Activated T-cell treated with anti-CD3 and anti-CD28 coated beads, Interleukin-2, amount 50 U/mL, for 4 hours (primary cell): ENCODE measurements around the gene SLFN14. TPM values are rescaled to one million over a fixed set of nuclear protein-coding genes. Genes with fewer than 3 reads are reported as not detected.
"Not testable (repeated sequence)": the region's sequence is repeated elsewhere in the genome, so short reads cannot be mapped to it uniquely, and the experiment has no call there.

Experiments used
- ATAC-seq, 2 donors: fragments of 200-7000 bp; cut with Tn5 transposase; one replicate each; pipeline ENCODE4 v1.10.0; 2021
- DNase-seq: peaks from one replicate; pipeline ENCODE4 v3.0.0-alpha.2; 2020
- H3K27me3 Mint-ChIP-seq: one replicate; pipeline ENCODE4 v1.8.0; 2021; ENCODE audit warnings: low read depth, mixed read lengths
- H3K36me3 Mint-ChIP-seq: one replicate; pipeline ENCODE4 v1.8.0; 2022; ENCODE audit warnings: mixed read lengths; ENCODE audit not compliant: insufficient read depth
- H3K4me1 Mint-ChIP-seq: one replicate; pipeline ENCODE4 v1.8.0; 2021; ENCODE audit warnings: low read depth, mixed read lengths
- H3K4me3 Mint-ChIP-seq: one replicate; pipeline ENCODE4 v1.8.0; 2021; ENCODE audit warnings: mild to moderate bottlenecking, moderate library complexity, mixed read lengths
- H3K9me3 Mint-ChIP-seq: one replicate; pipeline ENCODE4 v1.8.0; 2021; ENCODE audit warnings: mixed read lengths
- total RNA-seq, 3 donors: library from RNA; stranded (reverse); gene quantifications; one replicate each; pipeline ENCODE4 v1.2.1, GENCODE V29; 2021

The SLFN14 gene
- total RNA-seq, 3 donors from 2014 or later: not detected

GRCh38 chr17:35578197-35578928 is 17.7 kb upstream of the SLFN14 start, which contains the start of gene PEX12:
TSS of gene PEX12 (minus strand) at chr17:35578571. CDS start at chr17:35578021, 550 bp downstream.
- peaks cover 25% of the 10 kb centered on the region for H3K4me1 Mint-ChIP-seq
- no peaks in the 10 kb centered on the region for H3K9me3 Mint-ChIP-seq
- peaks cover under 1% of the 10 kb centered on the region for H3K27me3 Mint-ChIP-seq
- DNase-seq (peak; percentile 79), ATAC-seq (peak; percentile 97)
- peaks cover 7% of the 10 kb centered on the region for H3K36me3 Mint-ChIP-seq
- H3K4me3 Mint-ChIP-seq: peak within 1 kb of the TSS; percentile 97

- Mint-ChIP-seq H3K27me3 (no peaks in the 10 kb centered on the region), H3K36me3 (peaks cover 7% of the 10 kb centered on the region), H3K9me3 (no peaks in the 10 kb centered on the region), H3K4me3 (peak overlapping the region; percentile 97), H3K4me1 (peaks cover 25% of the 10 kb centered on the region)
- ATAC-seq: no peak
- DNase-seq: no peak
Measured at GRCh38 chr17:35577830-35578196, 17.2 kb upstream of the SLFN14 start.

- DNase-seq (no peak), ATAC-seq (no peak)
- no peaks in the 10 kb centered on the region for H3K27me3 Mint-ChIP-seq
- no peaks in the 10 kb centered on the region for H3K9me3 Mint-ChIP-seq
- H3K4me1 Mint-ChIP-seq: peaks cover 28% of the 10 kb centered on the region
- no peak overlapping the region for H3K4me3 Mint-ChIP-seq
- peaks cover 7% of the 10 kb centered on the region for H3K36me3 Mint-ChIP-seq
Measured at GRCh38 chr17:35575759-35576158, 15.1 kb upstream of the SLFN14 start.

GRCh38 chr17:35569405-35569804 is 8.8 kb upstream of the SLFN14 start:
- Mint-ChIP-seq H3K4me1 (peaks cover 28% of the 10 kb centered on the region), H3K36me3 (peaks cover 3% of the 10 kb centered on the region), H3K9me3 (no peaks in the 10 kb centered on the region)

GRCh38 chr17:35568561-35568960 is 7.9 kb upstream of the SLFN14 start:
- ATAC-seq: peak; percentile 70 to 75
- H3K4me1 Mint-ChIP-seq: peaks cover 28% of the 10 kb centered on the region
- DNase-seq: peak; percentile 39
- H3K27me3 Mint-ChIP-seq: no peaks in the 10 kb centered on the region
- H3K9me3 Mint-ChIP-seq: no peaks in the 10 kb centered on the region
- peaks cover 3% of the 10 kb centered on the region for H3K36me3 Mint-ChIP-seq
- H3K4me3 Mint-ChIP-seq: peak overlapping the region; percentile 95

More at GRCh38 chr17:35569405-35569804, 8.8 kb upstream of the SLFN14 start:
- DNase-seq (no peak), ATAC-seq (no peak)
- Mint-ChIP-seq H3K4me3 (peak overlapping the region; percentile 95), H3K27me3 (no peaks in the 10 kb centered on the region)

GRCh38 chr17:35566968-35567367 is 6.3 kb upstream of the SLFN14 start:
- peak overlapping the region; percentile 95 for H3K4me3 Mint-ChIP-seq
- no peak for DNase-seq
- no peaks in the 10 kb centered on the region for H3K9me3 Mint-ChIP-seq
- peaks cover 3% of the 10 kb centered on the region for H3K36me3 Mint-ChIP-seq
- no peak for ATAC-seq
- H3K4me1 Mint-ChIP-seq: peaks cover 28% of the 10 kb centered on the region
- H3K27me3 Mint-ChIP-seq: no peaks in the 10 kb centered on the region

GRCh38 chr17:35563181-35563580 is 2.6 kb upstream of the SLFN14 start:
- not testable (repeated sequence) for ATAC-seq, DNase-seq

GRCh38 chr17:35559495-35560210 is 966 bp downstream of the SLFN14 start:
- Mint-ChIP-seq H3K9me3 (no peaks in the 10 kb centered on the region), H3K4me1 (peaks cover 2% of the 10 kb centered on the region), H3K4me3 (no peak overlapping the region), H3K27me3 (peaks cover 12% of the 10 kb centered on the region), H3K36me3 (no peaks in the 10 kb centered on the region)
- ATAC-seq (no peak), DNase-seq (no peak)

More at GRCh38 chr17:35563181-35563580, 2.6 kb upstream of the SLFN14 start:
- H3K4me1 Mint-ChIP-seq, H3K9me3 Mint-ChIP-seq, H3K4me3 Mint-ChIP-seq, H3K36me3 Mint-ChIP-seq: not testable (repeated sequence)
- peaks cover 11% of the 10 kb centered on the region for H3K27me3 Mint-ChIP-seq

GRCh38 chr17:35557353-35557752 is 3.3 kb downstream of the SLFN14 start:
- Mint-ChIP-seq H3K36me3 (no peaks in the 10 kb centered on the region), H3K27me3 (peaks cover 12% of the 10 kb centered on the region), H3K9me3 (no peaks in the 10 kb centered on the region), H3K4me1 (peaks cover 2% of the 10 kb centered on the region), H3K4me3 (no peak overlapping the region)
- ATAC-seq (no peak), DNase-seq (no peak)

- H3K4me1 Mint-ChIP-seq: peaks cover under 1% of the 10 kb centered on the region
- H3K36me3 Mint-ChIP-seq: no peaks in the 10 kb centered on the region
- no peaks in the 10 kb centered on the region for H3K9me3 Mint-ChIP-seq
- ATAC-seq: no peak
- H3K27me3 Mint-ChIP-seq: peaks cover 12% of the 10 kb centered on the region
- H3K4me3 Mint-ChIP-seq: no peak overlapping the region
- DNase-seq: no peak
Measured at GRCh38 chr17:35555691-35556090, 4.9 kb downstream of the SLFN14 start.

- Mint-ChIP-seq H3K9me3 (no peaks in the 10 kb centered on the region), H3K4me1 (no peaks in the 10 kb centered on the region), H3K36me3 (no peaks in the 10 kb centered on the region), H3K4me3 (no peak overlapping the region), H3K27me3 (peaks cover 12% of the 10 kb centered on the region)
- ATAC-seq (peak; percentile 71 to 74), DNase-seq (no peak)
Measured at GRCh38 chr17:35554668-35555067, 6.0 kb downstream of the SLFN14 start.

GRCh38 chr17:35553310-35553709 is 7.3 kb downstream of the SLFN14 start:
- Mint-ChIP-seq H3K4me1 (no peaks in the 10 kb centered on the region), H3K36me3 (no peaks in the 10 kb centered on the region), H3K27me3 (peaks cover 2% of the 10 kb centered on the region), H3K4me3 (no peak overlapping the region), H3K9me3 (no peaks in the 10 kb centered on the region)
- no peak for DNase-seq
- ATAC-seq: no peak

- no peak for DNase-seq
- H3K4me3 Mint-ChIP-seq: no peak overlapping the region
Measured at GRCh38 chr17:35548978-35549377, 11.6 kb downstream of the SLFN14 start.

GRCh38 chr17:35548208-35548810 is 12.3 kb downstream of the SLFN14 start:
- Mint-ChIP-seq H3K4me1 (peaks cover 14% of the 10 kb centered on the region), H3K9me3 (no peaks in the 10 kb centered on the region), H3K36me3 (no peaks in the 10 kb centered on the region), H3K4me3 (no peak overlapping the region), H3K27me3 (no peaks in the 10 kb centered on the region)
- no peak for ATAC-seq
- DNase-seq: no peak

More at GRCh38 chr17:35548978-35549377, 11.6 kb downstream of the SLFN14 start:
- no peaks in the 10 kb centered on the region for H3K27me3 Mint-ChIP-seq
- ATAC-seq: peak; percentile 48 to 50
- no peaks in the 10 kb centered on the region for H3K36me3 Mint-ChIP-seq
- no peaks in the 10 kb centered on the region for H3K9me3 Mint-ChIP-seq
- H3K4me1 Mint-ChIP-seq: peaks cover 10% of the 10 kb centered on the region
